Measurements from ENCODE around the gene ZNF606.

DNA sequence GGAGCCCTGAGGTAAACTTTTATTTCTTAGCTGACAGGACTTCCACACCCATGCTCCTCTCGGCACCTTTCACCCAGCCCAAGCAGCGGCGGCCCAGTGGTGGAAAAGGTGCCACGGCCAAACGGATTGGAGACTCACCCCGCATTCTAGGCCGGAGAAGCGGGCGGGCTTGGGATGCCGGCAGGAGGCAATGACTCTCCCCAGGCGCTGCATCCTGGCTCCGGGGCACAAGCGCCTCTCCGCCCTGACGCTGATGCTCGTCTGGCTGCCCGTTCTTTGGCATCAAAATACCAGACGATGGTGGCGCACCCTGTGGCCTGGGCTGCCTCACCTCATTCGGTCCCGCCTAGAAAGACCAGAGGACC, 6.7 kb upstream of the ZNF606 start:
- TF ChIP-seq, protein P1, sequence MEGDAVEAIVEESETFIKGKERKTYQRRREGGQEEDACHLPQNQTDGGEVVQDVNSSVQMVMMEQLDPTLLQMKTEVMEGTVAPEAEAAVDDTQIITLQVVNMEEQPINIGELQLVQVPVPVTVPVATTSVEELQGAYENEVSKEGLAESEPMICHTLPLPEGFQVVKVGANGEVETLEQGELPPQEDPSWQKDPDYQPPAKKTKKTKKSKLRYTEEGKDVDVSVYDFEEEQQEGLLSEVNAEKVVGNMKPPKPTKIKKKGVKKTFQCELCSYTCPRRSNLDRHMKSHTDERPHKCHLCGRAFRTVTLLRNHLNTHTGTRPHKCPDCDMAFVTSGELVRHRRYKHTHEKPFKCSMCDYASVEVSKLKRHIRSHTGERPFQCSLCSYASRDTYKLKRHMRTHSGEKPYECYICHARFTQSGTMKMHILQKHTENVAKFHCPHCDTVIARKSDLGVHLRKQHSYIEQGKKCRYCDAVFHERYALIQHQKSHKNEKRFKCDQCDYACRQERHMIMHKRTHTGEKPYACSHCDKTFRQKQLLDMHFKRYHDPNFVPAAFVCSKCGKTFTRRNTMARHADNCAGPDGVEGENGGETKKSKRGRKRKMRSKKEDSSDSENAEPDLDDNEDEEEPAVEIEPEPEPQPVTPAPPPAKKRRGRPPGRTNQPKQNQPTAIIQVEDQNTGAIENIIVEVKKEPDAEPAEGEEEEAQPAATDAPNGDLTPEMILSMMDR (IDR thresholded peaks at IDR 0.05), result no peak
- TF ChIP-seq POLR2A (IDR thresholded peaks at IDR 0.05), result no peak
